HG03575 (cell line): Measurements from ENCODE around the gene AKT1.
"Not testable (repeated sequence)": the region's sequence is repeated elsewhere in the genome, so short reads cannot be mapped to it uniquely, and the experiment has no call there.

Experiments
- ATAC-seq: cut with Tn5 transposase; IDR thresholded peaks from one replicate; pipeline ENCODE4 v1.9.1; 2021; ENCODE audit not compliant: unreplicated experiment, insufficient number of reproducible peaks, low FRiP score; ENCODE audit errors: extremely low read depth

AKT1 gene

DNA sequence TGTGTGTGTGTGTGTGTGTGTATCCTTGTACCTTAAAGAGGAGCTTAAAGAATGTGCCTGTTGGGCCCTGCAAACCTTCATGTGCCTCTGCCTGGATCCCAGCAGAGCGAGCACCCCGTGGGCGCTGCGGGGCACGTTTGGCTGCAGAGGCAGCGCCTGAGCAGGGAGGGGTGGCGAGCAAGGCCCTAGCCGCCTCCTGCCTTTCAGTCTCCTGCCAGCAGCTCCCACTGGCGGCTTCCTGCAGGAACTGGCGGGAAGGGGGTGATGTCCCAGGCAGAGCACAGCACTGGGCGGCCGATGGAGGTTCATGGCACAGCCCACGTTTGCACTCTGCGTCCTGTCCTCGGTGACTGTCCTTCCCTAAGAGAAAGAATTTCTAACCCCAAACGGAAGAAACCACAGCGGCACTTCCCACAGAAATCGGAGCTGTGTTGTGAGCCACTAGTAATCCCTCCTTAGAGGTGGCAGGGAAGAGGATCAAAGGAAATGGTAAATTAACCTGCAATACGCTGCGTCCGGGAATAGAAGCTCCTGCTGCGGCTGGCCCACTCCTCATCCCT lies 25.2 kb upstream of the AKT1 start:
- ATAC-seq = no peak

DNA sequence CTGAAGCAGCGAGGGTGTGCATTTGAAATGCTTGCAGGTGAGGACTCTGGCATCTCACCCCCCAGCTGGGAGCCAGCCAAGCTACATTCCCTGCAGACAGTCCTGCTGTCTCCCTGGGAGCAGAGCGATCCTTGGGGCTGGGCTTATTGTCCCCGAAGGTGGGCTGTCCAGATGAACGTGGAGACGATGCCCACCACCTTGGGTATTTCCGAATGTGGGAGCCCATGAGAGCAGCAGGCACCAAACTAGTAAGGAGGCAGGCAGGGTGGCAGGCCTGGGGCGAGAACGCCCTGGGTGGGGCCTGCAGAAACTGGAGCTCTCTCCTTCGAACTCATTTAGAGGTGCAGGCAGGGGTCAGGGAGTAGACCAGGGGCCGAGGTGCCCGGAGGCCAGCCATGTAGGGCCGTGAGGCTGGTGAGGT lies 23.8 kb upstream of the AKT1 start:
- ATAC-seq = no peak

DNA sequence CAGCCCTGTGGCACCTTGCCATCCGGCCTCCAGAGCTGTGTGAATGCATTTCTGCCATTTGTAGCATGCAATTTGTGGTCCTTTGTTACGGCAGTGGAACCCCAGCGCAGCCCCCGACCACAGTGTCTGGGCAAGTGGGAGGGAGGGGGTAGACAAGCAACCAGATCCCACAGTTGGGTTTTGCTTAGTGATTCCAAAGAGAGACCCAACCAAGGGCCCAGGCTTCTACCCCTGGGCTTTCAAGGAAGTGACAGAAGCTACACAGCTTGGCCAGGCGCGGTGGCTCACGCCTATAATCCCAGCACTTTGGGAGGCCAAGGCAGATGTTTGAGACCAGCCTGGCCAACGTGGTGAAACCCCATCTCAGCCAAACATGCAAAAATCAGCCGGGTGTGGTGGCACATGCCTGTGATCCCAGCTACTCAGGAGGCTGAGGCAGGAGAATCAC lies 23.2 kb upstream of the AKT1 start:
- no peak for ATAC-seq

DNA sequence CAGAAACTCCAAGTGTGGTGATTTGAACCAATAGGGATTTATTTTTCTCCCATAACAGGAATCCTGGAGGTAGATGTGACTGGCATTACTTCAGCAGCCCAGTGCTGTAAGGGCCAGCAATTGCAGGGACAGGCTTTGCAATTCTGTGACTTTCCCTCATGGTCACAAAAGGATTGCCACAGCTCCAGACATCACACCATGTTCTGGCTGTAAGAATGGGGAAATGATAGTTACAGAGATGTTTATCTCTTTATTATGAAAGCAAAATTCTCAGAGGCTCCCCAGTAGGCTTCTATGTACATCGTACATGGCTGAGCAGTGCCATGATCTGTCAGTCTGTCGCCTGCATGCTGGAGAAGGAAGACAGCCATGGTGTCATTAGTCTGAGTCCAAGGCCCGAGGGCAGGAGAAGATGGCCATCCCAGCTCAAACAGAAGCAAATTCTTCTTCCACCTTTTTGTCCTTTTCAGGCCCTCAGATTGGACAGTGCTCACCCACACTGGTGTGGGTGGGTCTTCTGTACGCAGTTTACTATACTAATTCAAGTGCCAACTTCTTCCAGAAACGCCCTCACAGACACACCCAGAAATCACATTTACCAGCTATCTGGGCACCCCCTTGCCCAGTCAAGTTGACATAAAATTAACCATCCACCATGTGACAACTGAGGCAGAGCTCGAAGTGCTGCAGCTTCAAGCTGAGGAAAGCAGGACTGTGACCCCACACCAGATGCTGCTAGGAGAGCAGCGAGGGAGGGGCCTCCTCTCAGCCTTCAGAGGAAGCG lies 22.6 kb upstream of the AKT1 start:
- no peak for ATAC-seq

DNA sequence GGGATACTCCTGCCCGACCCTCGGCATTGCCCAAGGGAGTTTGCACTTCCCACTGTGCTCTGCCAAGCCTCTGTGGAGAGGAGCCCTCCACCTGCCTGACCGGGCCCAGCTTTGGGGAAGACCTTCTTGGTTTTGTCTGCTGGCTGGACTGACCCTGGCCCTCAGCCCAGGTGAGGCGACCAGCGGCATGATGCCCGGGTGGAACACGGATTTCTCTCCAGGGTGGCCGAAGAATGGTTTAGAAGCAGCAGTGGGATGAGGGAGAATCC lies 21.0 kb upstream of the AKT1 start:
- ATAC-seq = no peak

DNA sequence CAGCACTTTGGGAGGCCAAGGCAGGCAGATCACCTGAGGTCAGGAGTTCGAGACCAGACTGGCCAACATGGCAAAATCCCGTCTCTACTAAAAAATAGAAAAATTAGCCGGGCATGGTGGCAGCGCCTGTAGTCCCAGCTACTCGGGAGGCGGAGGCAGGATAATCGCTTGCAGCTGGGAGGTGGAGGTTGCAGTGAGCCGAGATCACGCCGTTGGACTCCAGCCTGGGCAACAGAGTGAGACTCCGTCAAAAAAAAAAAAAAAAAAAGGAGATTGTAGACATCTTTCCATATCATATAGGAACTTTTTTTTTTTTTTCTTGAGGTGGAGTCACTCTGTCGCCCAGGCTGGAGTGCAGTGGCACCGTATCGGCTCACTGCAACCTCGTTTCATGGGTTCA lies 19.2 kb upstream of the AKT1 start:
- ATAC-seq = not testable (repeated sequence)

DNA sequence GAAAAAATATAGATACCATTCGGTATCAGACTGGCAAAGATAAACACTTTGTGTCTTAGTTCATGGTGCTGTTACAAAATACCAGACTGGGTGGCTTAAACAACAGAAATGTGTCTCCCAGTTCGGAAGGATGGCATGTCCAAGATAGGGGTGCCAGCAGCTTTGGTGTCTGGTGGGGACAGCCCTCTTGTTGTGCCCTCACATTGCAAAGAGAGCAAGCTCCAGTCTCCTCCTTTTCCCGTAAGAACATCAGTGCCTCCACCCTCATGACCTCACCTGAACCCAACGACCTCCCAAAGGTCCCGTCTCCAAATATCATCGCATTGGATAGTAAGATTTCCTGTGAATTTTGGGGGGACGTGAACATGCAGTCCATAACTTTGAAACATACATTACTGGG lies 17.7 kb upstream of the AKT1 start:
- ATAC-seq = no peak

DNA sequence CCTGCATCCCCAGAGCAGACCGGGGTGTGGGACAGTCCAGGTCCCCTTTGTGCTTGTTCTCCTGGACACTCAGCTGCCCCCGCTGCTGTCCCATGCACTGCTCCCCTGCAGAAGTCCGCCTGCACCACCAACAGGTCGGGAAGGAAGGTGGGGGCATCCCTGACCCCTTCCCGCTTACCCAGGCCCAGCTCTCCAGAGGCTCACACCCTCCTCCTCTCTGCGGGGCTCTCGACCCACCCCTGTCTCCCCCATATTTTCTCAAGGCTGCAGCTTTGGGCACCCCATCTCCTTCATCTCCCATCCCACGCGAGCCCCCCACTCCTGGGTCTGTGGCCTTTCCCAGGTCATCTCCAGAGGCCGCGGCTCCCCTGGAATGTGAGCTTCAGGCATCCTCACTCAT lies 14.8 kb upstream of the AKT1 start:
- ATAC-seq = no peak

DNA sequence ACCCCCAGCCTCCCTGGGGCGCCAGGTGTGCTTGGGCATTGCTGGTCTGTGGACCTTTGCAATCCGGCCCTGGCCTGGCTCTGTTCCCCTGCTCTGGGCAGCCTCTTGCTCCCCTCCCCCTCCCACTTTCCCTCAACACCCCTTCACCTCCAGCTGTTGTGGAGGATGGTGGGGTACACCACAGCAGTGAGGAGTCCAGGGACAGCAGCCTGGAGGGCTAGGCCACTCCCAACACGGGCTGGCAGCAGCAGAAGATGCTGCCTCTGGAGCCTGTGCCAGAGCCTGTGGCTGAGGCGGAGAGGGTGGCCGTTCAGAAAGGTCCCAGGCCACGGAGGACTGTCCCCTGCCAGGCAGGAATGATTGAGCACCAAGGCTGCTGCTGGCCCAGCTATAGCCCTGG lies 12.9 kb upstream of the AKT1 start:
- no peak for ATAC-seq

DNA sequence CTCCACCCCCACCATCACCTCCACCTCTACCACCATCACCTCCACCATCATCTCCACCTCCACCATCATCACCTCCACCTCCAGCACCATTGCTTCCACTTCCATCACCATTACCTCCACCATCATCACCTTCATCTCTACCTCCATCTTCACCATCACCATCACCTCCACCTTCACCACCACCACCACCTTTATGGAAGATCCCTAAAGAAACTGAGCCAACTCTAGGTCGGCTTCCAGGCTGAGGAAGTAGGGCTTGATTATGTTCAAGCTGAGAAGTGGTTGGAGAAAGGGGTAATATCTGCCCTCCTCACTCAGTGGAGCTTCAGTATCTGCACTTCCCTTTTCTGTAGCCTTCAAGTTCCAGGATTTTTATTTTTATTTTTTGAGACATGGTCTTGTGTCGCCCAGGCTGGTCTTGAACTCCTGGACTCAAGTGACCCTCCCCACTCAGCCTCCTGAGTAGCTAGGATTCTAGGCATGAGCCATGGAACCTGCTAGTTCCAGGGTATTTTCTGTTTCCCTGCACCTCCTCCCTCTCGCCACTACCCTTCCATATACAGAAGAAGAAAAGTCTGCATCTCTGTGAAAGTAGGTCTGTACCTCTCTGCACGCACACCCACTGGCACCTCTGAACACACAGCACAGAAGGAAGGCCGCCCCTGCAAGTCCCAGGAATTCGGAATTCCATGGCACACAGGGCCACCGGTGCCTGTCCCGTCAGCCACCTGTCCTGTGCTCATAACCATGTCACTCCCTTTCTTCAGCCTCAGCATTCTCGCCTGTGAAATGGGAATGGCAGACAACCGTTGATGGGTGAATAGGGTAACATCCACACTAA lies 11.3 kb upstream of the AKT1 start:
- ATAC-seq = no peak

DNA sequence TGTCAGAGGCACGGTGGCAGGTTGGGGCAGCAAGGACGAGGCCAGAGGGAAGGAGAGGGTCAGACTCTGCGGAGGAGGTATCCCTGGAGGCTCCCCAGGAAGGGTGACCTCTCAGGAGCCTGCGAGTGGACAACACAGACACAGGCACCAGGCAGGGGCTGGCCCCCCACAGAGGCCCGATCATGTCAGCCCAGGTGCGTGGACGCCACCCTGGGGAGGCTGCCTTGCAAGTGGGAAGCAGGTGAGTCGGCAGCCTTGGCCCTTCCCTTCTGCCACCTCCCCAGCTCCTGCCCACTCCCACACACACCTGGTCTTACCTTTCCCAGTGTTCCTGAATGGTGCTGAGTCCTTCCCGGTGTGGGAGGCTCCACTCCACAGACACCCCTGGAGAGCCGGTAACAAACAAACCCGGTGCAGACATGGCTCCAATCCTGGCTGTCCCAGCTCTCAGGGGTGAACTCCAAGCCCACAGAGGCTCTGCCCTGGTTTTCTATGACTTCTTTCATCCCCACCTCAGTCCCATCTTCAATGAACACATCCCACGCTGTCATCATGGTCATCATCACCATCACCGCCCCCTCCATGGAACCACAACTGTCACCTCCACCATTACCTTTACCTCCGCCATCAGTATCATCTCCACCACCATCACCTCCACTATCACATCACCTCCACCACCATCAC lies 10.5 kb upstream of the AKT1 start:
- no peak for ATAC-seq

DNA sequence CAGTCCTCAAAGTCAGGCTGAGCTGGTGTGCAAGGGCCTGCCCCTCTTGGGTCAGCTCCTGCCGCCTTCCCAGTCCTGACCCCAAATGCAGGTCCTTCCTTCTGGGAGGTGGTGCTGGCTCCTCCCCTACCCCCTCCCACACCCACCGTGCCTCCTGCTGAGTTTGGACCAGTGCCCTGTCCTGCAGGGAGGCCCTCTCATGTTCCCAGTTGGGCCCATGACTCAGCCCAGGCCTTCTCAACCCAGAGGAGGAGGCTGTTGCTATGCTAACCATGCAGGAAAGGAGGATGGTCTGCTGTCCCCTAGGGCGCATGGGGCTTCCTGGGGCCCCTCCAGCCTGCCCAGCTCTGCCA lies 9.8 kb upstream of the AKT1 start:
- ATAC-seq = no peak

DNA sequence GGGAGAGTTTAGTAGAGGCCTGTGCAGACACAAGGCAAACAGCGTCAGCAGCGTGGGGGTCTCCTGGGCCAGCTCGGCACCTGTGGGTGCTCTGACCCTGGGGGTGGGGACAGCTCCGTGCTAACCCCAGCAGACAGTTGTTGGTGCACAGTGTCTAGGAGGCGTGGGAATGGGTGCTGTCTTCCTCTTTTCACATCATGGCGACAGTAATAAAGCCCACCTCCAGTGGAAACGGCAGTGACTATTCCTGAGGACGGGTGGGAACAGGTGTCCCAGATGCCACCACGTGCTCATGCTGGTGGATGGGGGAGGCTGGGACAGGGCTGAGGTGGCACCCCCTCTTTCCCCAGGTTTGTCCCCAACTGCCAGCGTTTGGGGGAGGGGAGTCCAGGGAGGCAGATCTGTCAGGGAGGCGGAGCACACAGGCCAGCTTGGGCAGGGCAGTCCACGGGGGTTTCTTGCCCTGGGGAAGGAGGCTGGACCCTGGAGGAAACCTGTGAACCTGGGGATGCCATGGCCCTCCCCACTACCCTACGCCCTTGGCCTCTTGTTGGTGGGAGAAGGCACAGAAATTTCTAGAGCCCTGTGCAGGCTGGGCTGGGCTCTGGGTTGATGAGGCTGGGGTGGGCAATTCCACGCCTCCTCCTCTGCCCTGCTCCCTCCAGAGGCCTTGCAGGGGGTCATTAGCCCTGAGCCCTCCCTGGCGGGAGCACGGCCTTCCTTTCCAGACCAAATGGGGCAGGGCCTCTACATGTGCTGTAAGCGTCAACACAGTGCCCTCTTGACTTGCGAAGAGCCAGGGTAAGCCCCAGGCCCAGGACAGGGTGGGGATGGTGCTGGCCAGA lies 9.2 kb upstream of the AKT1 start:
- ATAC-seq = no peak

DNA sequence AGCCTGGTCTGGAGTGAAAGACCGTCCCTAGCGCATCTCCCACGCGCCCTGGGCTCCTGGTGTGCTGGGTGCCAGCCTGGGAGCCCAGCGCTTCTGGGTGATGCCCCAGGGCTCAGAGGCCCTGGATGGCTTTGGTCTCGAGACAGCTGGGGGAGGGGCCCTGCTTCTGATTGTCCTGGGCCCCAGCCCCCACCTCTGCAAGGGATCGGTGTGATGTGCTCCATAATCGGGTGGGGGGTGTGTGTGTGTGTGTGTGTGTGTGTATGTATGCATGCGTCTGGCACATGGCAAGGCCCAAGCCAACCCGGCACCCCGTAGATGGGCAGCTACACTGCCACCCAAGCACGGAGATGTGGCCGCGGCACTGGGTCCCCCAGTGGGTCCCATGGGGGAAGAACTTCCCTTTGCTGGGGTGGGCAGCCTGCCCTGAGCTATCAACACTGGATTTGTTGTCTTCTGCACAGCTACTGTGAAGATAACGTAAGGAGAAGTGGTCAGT lies 8.4 kb upstream of the AKT1 start:
- ATAC-seq = no peak

DNA sequence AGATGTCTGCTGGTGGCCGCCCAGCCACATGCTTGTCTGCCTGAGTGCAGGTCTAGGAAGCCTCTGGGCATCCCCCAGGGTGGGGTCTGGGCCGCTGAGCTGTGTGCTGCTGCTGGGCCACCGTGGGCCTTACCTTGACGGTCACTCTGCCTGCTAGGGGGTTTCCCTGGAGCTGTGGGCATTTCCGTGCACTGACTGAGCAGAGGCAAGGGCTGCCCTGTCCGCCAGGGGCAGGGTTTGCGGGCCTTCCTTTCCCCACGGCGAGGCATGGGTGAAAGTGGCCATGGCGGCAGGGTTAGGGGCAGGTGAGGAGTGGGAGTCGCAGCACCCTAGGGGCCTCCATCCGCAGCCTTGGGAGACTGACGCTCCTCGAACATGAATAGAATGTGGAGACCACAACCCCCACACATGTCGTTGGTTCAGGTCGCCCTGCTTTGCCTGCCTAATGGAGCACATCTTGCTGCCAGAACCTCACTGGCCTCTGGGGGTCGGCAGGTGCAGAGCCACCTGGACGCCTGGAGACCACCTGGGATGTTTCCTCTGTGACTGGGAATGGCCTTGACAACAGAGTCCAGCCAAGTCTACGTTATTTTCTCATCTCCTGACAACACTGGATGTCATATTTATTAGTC lies 7.8 kb upstream of the AKT1 start:
- ATAC-seq = no peak

DNA sequence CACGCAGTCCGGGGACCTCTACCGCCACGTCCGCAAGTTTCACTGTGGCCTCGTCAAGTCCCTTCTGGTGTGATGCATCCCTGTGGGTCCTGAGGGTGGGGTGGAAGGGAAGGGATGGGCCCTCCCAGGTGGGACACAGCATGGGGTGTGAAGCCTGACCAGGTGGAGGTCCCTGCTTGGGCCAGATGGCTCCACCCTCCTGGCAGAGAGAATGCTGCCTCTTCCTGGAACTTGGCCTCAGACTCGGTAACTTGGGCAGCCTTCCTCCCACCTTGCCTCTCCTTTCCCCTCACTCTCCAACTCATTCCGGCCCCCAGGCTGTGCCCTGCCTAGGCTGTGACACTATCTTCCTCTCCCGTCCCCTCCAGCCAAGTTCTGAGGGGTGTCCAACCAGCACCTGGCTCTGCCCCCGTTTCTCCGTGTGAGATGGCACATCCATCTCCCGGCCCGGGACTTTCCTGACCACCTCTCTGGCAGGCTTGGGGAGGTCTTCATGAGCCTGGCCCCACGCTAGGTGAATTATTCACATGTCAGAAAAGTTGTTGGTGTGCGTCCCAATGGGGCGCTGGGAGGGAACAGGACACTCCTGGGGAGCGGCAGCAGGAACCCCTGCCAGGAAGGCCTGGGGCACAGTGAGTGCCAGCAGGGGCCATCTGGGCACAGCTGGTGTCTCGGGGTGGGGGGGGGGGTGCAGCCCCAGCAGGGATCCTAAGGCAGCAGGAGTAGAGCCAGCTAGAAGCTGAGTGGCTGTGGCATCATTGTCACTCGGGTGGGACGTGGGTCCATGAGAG lies 7.0 kb upstream of the AKT1 start:
- no peak for ATAC-seq

DNA sequence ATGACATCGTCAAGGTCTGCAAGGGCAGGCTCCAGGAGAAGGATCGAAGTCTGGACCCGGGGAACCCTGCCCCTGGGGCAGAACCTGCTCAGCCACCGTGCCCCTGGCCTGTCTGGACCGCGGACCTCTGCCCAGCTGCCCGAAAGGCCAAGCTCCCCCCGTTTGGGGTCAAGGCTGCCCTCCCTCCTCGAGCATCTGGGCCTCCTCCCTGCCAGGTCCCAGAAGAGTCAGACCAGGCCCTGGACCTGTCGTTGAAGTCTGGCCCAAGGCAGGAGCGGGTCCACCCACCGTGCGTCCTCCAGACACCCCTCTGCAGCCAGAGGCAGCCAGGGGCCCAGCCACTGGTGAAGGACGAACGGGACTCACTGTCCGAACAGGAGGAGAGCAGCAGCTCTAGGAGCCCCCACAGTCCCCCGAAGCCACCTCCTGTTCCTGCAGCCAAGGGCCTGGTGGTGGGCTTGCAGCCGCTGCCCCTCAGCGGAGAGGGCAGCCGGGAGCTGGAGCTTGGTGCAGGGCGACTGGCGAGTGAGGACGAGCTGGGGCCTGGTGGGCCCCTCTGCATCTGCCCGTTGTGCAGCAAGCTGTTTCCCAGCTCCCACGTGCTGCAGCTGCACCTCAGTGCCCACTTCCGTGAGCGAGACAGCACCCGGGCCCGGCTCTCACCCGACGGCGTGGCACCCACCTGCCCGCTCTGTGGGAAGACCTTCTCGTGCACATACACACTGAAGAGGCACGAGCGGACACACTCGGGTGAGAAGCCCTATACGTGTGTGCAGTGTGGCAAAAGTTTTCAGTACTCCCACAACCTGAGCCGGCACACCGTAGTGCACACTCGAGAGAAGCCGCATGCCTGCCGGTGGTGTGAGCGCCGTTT lies 6.2 kb upstream of the AKT1 start:
- ATAC-seq = no peak
